Measurements from ENCODE around the gene DLGAP1. TPM values are rescaled to one million over a fixed set of nuclear protein-coding genes. Genes with fewer than 3 reads are reported as not detected.

The DLGAP1 gene
- total and polyA plus RNA-seq, 10 of the 15 experiments (the other 5 are each of a cell fraction or from before 2014, with no cell fraction given), result 0.23 to 27.6 (median 1.9) TPM

- no peak for TF ChIP-seq NKRF (conservative IDR thresholded peaks at IDR 0.05)
- peak; percentile 78 for TF ChIP-seq DPF2 (IDR thresholded peaks at IDR 0.05)
- TF ChIP-seq RELB (IDR thresholded peaks at IDR 0.05; ENCODE audit: low read depth), result peak; percentile 80
- no peak for TF ChIP-seq ZNF207 (IDR thresholded peaks at IDR 0.05; ENCODE audit: borderline replicate concordance)
- peak; percentile 40; the same call in 1 of the 2 replicates for TF ChIP-seq MEF2A (IDR thresholded peaks at IDR 0.05; ENCODE audit: insufficient read depth, low read depth, low read length)
- TF ChIP-seq MTA2 (IDR thresholded peaks at IDR 0.05; ENCODE audit: low read depth), result peak; percentile 88
- no peak for TF ChIP-seq IRF5 (IDR thresholded peaks at IDR 0.05; ENCODE audit: borderline replicate concordance)
- TF ChIP-seq EED (IDR thresholded peaks at IDR 0.05; ENCODE audit: low read depth), result peak; percentile 77
- TF ChIP-seq YY1 (IDR thresholded peaks at IDR 0.05; ENCODE audit: low read depth, low read length), result peak; percentile 48
- no peak for TF ChIP-seq KAT2A (conservative IDR thresholded peaks at IDR 0.05; ENCODE audit: control insufficient read depth, low read depth, low read length)
- peak; percentile 86 for TF ChIP-seq NR2F1 (conservative IDR thresholded peaks at IDR 0.05)
- TF ChIP-seq RFX5 (IDR thresholded peaks at IDR 0.05; ENCODE audit: low read depth, low read length), result no peak
- TF ChIP-seq CREB1 (IDR thresholded peaks at IDR 0.05; ENCODE audit: low read depth), result 0 out of 2 replicates have a peak, but pooled peaks have one; percentile 28
- TF ChIP-seq STAT3 (IDR thresholded peaks at IDR 0.05; ENCODE audit: low read depth, low read length), result no peak
- peak; percentile 73 to 82; a peak in 2 of 4 replicates for TF ChIP-seq EP300 (IDR thresholded peaks at IDR 0.05; ENCODE audit: borderline replicate concordance in 1 of 2, control insufficient read depth in 1 of 2, low read depth in 2 of 2, low read length in 2 of 2)
- TF ChIP-seq GATAD2B (conservative IDR thresholded peaks at IDR 0.05; ENCODE audit: low read depth), result peak; percentile 84
- TF ChIP-seq MLLT1 (IDR thresholded peaks at IDR 0.05), result peak; percentile 58; the same call in 1 of the 2 replicates
- peak; percentile 93 for TF ChIP-seq RUNX3 (IDR thresholded peaks at IDR 0.05; ENCODE audit: low read length)
- 0 out of 2 replicates have a peak, but pooled peaks have one; percentile 3 for TF ChIP-seq RAD21 (IDR thresholded peaks at IDR 0.05; ENCODE audit: insufficient read depth, low read depth, low read length)
- no peak; the same call in 1 of the 2 replicates for TF ChIP-seq HDGF (IDR thresholded peaks at IDR 0.05)
- TF ChIP-seq TCF12 (IDR thresholded peaks at IDR 0.05; ENCODE audit: low read depth, low read length), result peak; percentile 25; the same call in 1 of the 2 replicates
- peak; percentile 66; the same call in 1 of the 2 replicates for TF ChIP-seq ATF2 (IDR thresholded peaks at IDR 0.05; ENCODE audit: low read length)
- no peak for TF ChIP-seq NFYA (IDR thresholded peaks at IDR 0.05; ENCODE audit: borderline replicate concordance, low read depth, low read length)
- 0 out of 2 replicates have a peak, but pooled peaks have one; percentile 71 for TF ChIP-seq RCOR1 (conservative IDR thresholded peaks at IDR 0.05; ENCODE audit: low read depth, low read length)
Observed at GRCh38 chr18:3525870-3526420, 929.2 kb downstream of the DLGAP1 start (continued).
